HG02763 (cell line): ENCODE data around the gene UBE2S.
A peak's percentile ranks its signal among the peaks of the same experiment; 100 is the strongest.

Experiments
- ATAC-seq: cut with Tn5 transposase; IDR thresholded peaks from one replicate; pipeline ENCODE4 v1.9.1; 2021; ENCODE audit warnings: mild to moderate bottlenecking, moderate library complexity; ENCODE audit not compliant: unreplicated experiment

Gene UBE2S

DNA sequence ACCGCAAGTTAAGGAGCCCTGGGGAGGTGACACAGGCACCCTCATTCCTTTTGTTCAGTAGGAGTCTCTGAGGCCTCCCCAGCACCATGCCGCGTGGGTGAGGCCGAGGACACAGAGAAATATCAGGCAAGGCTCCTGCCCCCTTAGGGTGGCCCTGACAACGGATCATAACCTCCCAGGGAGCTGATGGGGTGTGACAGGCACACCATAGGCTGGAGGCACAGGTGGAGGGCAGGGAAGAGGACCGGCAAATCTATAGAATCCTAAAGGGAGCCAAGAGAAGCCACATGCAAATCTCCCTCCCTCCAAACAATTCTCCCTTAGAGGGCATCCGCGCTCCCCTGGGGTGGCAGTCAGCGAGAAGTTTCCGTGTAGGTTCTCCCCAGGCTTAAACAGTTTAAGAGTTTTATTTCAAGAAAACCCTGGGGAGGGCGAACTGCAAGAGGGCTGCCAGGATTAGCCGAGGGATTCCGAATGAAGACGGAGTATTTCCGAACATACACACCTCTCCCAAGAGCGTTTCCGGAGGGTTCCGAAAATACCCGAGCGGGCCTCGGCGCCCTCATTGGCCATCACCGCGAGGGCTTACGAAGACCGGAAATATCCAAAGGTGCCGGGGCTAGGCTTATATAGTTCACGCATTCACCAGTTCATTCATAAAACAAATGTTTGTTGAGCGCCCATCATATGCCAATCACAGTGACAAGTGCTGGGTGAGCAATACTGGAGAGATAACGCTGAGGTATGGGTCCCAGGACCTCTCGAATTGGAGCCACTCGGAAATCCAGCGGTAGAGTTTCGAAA lies 22.5 kb downstream of the UBE2S start:
- peak; percentile 44 for ATAC-seq

DNA sequence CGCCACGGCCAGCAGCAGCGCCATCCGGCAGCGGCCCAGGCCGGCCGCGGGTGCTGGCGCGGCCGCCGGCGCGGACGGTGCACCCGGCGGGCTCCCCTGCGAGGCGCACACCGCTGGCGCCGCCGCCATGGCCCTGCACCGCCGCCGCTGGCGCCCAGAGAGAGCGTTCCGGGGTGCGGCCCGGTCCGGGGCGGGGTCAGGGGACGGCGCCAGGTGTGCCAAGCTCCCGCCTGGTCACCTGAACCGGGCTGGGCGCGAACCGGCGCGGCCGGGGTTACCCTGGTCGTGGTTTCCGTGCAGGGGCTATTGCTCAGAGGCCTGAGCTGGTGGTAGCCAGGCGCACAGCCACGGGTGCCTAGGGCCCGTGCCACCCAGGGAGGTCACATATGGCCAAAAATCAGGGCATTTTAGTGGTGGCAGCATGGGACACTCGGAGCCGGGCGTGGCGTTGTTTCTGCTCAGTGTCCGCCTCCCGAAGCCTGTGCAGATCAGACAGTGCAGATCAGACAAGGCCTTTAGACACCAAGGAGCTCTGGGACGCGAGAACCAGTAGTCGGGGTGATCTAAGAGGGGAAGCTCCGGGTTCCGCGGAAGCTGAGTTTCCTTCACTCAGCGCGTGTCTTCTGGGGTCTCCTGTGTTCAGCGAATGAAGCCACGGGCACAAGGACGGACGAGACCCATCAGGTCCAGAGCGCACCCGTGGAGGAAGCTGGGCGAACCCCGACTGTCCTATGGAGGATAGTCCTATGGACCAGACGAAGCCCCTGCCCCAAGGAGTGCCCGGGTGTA lies 23.3 kb downstream of the UBE2S start, which contains the start of gene TMEM238:
Gene TMEM238, minus strand, starts transcription at position 162 of the 789 bp plus-strand sequence. Its CDS starts 33 bp downstream, at position 129.
- ATAC-seq: no peak

DNA sequence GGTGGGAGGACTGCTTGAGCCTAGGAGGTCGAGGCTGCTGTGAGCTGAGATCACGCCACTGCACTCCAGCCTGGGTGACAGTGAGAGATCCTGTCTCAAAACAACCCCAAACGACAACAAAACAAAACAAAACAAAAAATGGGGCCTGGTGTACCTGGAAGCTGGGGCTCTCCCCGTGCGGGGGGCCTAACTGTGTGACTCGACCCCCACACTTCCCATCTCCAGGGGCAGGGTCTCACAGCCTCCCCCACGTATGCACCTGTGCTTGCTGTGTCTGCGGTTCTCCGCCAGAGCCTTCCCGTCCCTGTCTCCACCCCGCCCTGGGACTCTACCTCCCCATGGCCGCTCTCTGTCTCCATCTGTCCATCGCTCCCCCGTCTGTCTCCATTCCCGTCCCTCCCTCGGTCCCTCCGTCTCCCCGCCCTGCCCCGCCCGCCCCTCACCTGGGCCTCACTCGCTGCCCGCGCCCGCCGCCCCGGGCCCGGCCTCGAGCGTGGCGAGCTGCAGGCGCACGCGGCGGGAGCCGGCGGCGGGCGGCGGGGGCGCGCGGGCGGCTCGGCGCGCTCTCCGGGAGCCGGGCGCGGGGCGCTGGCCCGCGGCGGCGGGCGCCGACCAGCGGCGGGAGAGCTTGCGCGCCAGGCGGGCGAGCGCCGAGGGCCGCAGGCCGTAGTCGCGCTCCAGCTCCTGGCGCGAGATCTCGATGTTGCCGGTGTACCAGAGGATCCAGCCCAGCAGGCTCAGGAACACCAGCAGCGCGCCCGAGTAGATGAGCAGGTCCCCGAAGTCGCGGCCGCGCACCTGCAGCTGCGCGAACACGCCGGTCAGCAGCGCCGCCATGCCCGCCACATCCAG lies 24.1 kb downstream of the UBE2S start:
- ATAC-seq: no peak

DNA sequence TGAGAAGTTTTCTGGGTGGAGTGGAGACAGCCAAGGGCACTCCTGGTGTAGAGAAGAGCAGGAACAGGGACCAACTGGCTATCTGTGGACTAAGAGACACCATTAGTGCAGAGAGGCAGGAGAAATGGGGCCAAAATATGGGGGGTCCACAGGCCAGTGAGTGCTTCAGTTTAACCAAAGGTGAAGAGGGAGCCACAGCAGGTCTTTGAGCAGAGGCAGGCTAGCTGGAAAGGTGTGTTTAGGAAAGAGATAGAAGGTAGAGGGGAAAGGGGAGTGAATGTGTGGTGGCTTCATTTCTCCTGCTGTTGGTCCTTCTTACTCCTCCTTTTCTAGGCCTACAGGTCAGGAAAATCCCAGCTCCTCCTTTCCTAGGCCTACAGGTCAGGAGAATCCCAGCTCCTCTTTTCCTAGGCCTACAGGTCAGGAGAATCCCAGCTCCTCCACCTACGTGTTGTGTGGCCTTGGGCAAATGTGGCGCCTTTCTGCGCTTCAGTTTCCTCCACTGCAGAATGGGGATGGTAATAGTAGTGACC lies 25.0 kb downstream of the UBE2S start:
- ATAC-seq: no peak

GRCh38 chr19:55382013-55382412 lies 25.6 kb downstream of the UBE2S start:
- ATAC-seq: no peak

DNA sequence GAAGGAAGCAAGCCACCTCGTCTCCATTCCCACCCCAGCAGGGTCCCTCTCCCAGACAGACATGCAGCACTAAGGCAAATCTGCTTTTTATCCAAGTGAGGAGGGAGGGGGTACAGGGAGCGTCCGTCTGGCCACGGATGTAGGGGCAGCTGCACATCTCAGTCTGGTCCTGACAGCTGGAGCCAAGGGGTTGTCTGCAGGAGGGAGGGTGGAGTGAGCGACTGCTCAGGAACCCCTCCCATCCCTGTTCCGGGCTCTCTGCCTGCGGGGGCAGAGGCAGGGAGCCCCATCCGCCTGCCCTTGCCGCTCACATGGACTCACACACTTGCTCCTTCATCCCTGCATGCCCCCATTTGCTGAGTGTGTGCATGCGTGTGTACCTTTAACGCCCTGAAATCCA lies 28.4 kb downstream of the UBE2S start:
- ATAC-seq: no peak

DNA sequence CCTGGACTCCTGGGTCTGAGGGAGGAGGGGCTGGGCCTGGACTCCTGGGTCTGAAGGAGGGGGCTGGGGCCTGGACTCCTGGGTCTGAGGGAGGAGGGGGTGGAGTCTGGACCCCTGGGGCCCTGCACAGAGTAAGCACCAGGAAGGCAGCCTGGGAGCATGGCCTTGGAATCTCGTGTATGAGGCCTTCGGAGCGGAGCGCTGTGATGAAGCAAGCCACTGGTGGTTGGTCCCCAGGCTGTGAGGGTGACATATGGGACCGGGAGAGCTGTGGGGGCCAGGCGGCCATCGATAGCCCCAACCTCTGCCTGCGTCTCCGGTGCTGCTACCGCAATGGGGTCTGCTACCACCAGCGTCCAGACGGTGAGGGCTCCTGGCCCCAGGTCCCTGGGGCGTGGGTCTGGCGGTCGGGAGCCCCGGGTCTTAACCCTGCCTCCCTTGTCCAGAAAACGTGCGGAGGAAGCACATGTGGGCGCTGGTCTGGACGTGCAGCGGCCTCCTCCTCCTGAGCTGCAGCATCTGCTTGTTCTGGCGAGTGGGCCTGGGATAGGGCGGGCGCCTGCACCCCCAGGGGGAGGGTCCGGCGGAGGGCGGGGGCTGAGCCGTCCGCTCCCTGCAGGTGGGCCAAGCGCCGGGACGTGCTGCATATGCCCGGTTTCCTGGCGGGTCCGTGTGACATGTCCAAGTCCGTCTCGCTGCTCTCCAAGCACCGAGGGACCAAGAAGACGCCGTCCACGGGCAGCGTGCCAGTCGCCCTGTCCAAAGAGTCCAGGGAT lies 30.0 kb downstream of the UBE2S start:
- no peak for ATAC-seq

GRCh38 chr19:55376241-55376933 lies 31.2 kb downstream of the UBE2S start, which contains the start of gene TMEM190:
TSS of gene TMEM190 (plus strand) at chr19:55376826. CDS start at chr19:55376854, 28 bp downstream.
- no peak for ATAC-seq

DNA sequence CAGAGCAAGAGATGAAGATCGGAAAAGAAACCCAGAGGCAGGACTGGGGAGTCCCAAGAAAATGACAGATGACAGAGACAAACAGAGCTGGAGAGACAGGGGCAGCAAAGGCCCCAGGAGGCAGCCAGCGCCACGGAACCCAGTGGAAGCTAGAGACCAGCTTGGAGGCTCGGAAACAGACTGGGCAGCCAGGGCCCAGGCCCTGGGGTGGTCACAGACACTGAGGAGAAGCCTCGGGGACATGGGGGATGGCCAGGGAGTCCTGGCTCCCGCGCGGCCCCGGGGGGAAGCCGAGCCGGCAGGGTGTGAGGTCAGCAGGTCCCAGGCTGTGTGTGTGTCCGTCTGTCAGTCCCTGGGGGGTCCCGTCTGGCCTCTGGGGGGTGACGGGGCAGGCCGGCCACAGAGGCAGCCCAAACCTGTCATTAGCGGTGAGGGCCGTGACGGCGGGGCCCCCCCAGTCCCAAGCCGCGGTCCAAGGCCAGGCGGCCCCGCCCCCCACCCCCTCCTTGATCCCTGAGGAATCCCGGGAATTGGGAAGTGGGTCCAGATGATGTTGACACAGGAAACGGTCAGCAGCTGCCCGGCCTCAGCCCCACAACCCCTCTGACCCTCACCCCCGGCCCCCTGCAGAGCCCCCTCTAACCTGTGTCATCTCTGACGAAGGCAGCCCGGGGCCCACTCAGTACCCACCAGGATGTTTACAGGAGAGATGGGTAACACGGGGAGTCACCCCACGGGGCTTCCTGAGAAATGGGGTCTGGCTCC lies 33.4 kb downstream of the UBE2S start:
- no peak for ATAC-seq

GRCh38 chr19:55373306-55373992 lies 34.1 kb downstream of the UBE2S start:
- ATAC-seq: no peak

DNA sequence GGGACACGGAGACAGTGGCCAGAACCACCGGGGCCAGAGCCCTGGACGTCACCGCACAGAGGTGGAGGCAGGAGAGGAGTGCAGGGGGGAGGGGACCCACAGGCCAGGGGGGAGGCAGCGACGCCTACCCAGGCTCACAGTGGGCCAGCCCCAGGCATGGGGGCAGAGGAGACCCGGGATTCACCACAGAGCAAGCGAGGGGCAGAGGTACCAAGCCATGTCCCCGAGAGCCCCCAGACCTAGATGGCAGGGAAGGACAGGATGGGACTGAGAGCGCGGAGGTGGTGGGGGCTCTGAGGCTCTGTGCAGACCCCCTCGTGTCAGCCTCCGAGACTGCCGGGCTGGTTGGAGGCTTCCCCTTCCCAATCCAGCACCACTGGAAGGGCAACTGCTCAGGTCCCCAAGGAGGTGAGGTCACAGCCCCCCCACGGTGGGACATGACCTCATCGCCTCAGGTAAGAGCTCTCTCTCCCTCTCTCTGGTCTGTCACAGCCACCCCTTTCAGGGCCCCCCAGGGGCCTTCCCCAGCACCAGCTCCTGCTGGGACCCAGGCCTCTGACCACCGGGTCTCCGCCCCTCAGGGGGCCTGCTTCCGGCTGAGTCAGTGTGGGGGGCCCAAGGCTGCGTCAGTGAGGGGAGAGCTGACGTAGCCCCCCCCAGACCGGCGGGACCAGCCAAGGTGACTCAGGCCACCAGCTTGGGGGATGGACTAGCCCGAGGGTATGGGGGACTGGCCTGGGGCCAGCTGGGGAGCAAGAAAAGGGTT lies 35.1 kb downstream of the UBE2S start:
- no peak for ATAC-seq

DNA sequence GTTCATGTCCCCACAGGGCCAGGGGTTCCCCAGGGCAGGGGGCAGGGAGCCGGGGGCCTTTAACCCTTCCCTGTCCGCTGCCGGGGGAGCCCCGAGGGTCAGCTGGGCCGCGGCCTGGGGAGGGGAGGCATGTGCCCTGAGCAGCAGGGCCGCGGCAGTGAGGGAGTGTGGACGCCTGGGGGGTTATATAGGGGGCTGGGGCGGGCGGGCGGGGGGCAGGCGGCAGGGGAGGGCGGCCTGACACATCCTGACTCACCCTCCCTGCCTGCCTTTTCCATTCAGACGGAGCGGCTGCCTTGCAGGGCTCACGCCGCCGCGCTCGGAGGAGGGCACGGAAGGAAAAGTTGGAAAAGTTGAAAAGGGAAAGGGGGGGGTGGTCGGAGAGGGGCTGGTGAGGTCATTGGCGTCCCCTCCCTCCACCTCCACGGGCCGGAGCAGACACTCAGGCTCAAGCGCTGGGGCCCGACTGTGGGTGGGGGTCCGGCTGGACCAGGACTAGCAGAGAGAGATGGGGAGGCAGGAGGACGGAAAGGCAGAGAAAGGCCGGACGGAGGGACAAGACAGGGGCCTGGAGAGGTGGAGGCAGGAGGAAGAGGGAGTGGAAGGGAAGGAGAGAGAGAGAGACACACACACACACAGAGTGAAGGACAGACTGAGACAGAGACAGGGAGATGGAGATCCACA lies 37.1 kb downstream of the UBE2S start, which contains the start of gene IL11:
Gene IL11, minus strand, starts transcription at position 159 of the 684 bp plus-strand sequence. Its CDS starts 153 bp downstream, at position 6.
- ATAC-seq: no peak

DNA sequence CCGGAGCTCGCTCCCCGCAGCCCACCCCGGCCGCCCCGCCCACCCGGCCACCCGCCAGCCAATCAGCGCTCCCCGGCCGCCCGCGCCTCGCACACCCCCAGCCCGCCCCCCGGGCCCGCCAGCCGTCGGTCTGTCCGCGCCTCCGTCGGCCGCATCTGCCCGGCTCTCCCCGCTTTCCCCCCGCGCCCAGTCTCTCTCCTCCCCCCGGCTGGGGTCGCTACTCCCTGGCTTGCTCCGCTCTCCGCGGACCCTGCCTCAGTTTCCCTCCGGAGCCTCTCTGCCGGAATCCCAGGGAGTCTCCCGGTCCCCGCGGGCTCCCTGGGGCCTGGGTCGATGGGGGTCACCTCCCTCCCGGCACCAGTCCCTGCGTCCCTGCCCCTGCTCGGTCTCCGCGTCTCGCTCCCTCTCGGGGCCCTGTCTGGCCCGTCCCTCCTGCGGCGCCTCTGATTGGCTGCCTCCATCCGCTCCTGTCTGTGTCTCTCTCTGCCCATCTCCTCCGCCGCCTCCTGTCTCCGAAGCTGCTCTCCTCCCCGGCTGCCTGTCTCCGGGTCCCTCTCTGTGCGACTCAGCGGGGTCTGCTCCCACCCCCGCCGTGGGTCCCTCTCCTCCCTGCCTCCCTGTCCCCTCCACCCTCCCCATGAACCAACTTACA lies 37.8 kb downstream of the UBE2S start:
- no peak for ATAC-seq

DNA sequence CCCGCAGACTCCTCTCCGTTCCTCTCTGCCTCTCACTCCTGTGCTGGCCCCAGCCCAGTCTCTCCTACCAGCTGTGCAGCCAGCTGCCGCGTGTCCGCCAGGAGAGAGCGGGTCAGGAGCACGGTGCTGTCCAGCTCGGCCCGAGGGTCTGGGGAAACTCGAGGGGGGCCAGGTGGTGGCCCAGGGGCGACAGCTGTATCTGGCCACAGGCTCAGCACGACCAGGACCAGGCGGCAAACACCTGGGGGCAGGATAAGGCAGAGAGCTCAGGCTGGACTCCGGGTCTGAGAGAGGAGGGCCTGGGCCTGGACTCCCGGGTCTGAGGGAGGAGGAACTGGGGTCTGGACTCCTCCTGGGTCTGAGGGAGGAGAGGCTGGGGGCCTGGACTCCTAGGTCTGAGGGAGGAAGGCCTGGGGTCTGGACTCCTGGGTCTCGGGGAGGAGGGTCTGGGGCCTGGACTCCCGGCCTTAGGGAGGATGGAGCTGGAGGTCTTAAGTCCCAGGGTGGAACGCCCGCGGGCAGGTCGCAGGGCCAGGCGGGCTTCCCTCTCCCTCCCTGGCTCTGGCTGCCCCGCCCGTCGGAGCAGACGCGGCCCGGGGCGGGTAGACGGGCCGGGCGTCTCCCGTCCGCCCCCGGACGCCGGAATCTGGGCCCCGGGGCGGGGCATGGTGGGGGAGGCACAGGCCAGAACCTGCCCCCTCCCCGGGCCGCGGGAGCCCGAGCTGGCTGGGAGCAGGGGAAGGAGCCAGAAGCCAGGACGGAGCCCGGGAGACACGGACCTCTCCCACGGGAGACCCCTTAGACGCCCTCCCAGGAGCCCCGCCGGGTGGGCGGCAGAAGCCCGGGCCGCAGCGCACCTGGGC lies 38.7 kb downstream of the UBE2S start:
- no peak for ATAC-seq

DNA sequence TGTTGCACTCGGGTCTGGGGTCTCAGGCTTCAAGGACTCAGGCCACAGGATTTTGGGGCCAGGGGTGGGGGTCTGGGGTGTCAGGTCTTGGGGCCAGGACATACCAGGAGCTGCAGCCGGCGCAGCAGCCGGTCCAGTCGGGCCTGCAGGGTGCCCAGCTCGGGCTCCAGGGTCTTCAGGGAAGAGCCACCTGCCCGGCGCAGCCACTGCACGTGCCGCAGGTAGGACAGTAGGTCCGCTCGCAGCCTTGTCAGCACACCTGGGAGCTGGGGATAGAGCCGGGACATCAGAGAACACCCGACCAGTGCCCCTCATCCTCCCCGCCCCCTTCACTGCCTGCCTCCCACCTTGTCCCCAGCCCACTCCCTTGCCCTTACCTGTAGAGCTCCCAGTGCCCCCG lies 39.5 kb downstream of the UBE2S start:
- ATAC-seq: no peak
